Neural cell (in vitro differentiated cells): ENCODE measurements around the gene MRC2. TPM values are rescaled to one million over a fixed set of nuclear protein-coding genes. Genes with fewer than 3 reads are reported as not detected.

Source experiments
- H2AFZ ChIP-seq: fragments of 200-600, 300-800 bp; sonication (generic), shearing (Covaris generic); 2 replicates; pipeline ENCODE4 v1.6.0; 2014; ENCODE audit warnings: low read depth, mild to moderate bottlenecking, antibody characterized with exemption, low read length, moderate library complexity
- H3F3A ChIP-seq: fragments of 200-600 bp; shearing (Covaris generic); 2 replicates; pipeline ENCODE4 v1.6.1; 2016; ENCODE audit warnings: mild to moderate bottlenecking, moderate library complexity, mixed read lengths, antibody characterized with exemption, low read length; ENCODE audit not compliant: insufficient read depth, poor library complexity, severe bottlenecking
- H3K27ac ChIP-seq: fragments of 200-600, 300-800 bp; sonication (generic), shearing (Covaris generic); 2 replicates; pipeline ENCODE4 v1.5.1; 2014; ENCODE audit warnings: mild to moderate bottlenecking, low read length, moderate library complexity
- H3K27me3 ChIP-seq: fragments of 300-800, 200-600 bp; sonication (generic), shearing (Covaris generic); 2 replicates; pipeline ENCODE4 v1.6.0; 2014; ENCODE audit warnings: mild to moderate bottlenecking, low read depth, low read length, moderate library complexity; ENCODE audit not compliant: insufficient read depth
- H3K36me3 ChIP-seq: fragments of 300-800, 200-600 bp; sonication (generic), shearing (Covaris generic); 2 replicates; pipeline ENCODE4 v1.5.1; 2014; ENCODE audit warnings: mild to moderate bottlenecking, antibody characterized with exemption, low read length, moderate library complexity; ENCODE audit not compliant: insufficient read depth
- H3K4me2 ChIP-seq: fragments of 300-800, 200-600 bp; sonication (generic), shearing (Covaris generic); 2 replicates; pipeline ENCODE4 v1.6.0; 2014; ENCODE audit warnings: mild to moderate bottlenecking, low read length
- H3K4me3 ChIP-seq: fragments of 300-800, 200-600 bp; sonication (generic), shearing (Covaris generic); 2 replicates; pipeline ENCODE4 v1.5.1; 2014; ENCODE audit warnings: mild to moderate bottlenecking, low read length, moderate library complexity
- H3K79me2 ChIP-seq: fragments of 200-600 bp; shearing (Covaris generic); replicated peaks from 2 replicates; pipeline ENCODE4 v1.6.0; 2014; ENCODE audit warnings: mild to moderate bottlenecking, low read length, moderate library complexity; ENCODE audit not compliant: insufficient read depth
- H3K9ac ChIP-seq: fragments of 300-800, 200-600 bp; sonication (generic), shearing (Covaris generic); 2 replicates; pipeline ENCODE4 v1.6.1; 2016; ENCODE audit warnings: mild to moderate bottlenecking, low read length, mixed read lengths
- H3K9me2 ChIP-seq: fragments of 200-600 bp; shearing (Covaris generic); 2 replicates; pipeline ENCODE4 v1.6.1; 2016; ENCODE audit warnings: mild to moderate bottlenecking, low read length, mixed read lengths; ENCODE audit not compliant: insufficient read depth
- H3K9me3 ChIP-seq: fragments of 200-600, 300-800 bp; sonication (generic), shearing (Covaris generic); 2 replicates; pipeline ENCODE4 v1.6.1; 2016; ENCODE audit warnings: mild to moderate bottlenecking, mixed run types, low read length, moderate library complexity, mixed read lengths
- H4K20me1 ChIP-seq: fragments of 200-600 bp; shearing (Covaris generic); 2 replicates; pipeline ENCODE4 v1.6.1; 2016; ENCODE audit warnings: mild to moderate bottlenecking, mixed run types; ENCODE audit not compliant: insufficient read depth
- CTCF ChIP-seq: fragments of 450-650 bp; IDR thresholded peaks from 2 replicates; pipeline ENCODE4 v1.5.1; 2014; ENCODE audit warnings: antibody characterized with exemption, mild to moderate bottlenecking, moderate library complexity; ENCODE audit not compliant: poor library complexity, severe bottlenecking
- EP300 ChIP-seq: fragments of 450-650 bp; conservative IDR thresholded peaks from 2 replicates; pipeline ENCODE4 v1.6.1; 2014; ENCODE audit warnings: antibody characterized with exemption, mild to moderate bottlenecking, moderate library complexity; ENCODE audit not compliant: poor library complexity, severe bottlenecking
- EZH2 ChIP-seq: fragments of 200-600, 300-800 bp; shearing (Covaris generic), sonication (generic); IDR thresholded peaks from 2 replicates; pipeline ENCODE4 v1.6.1; 2014; ENCODE audit warnings: antibody characterized with exemption, low read length, borderline replicate concordance, mild to moderate bottlenecking; ENCODE audit not compliant: insufficient read depth, poor library complexity, severe bottlenecking
- MXI1 ChIP-seq: fragments of 450-650 bp; conservative IDR thresholded peaks from 2 replicates; pipeline ENCODE4 v1.6.1; 2014; ENCODE audit warnings: antibody characterized with exemption, mild to moderate bottlenecking; ENCODE audit not compliant: poor library complexity, severe bottlenecking
- POLR2AphosphoS5 ChIP-seq: IDR thresholded peaks from 2 replicates; pipeline ENCODE4 v1.6.1; 2012
- RAD21 ChIP-seq: fragments of 450-650 bp; conservative IDR thresholded peaks from 2 replicates; pipeline ENCODE4 v1.6.1; 2014; ENCODE audit warnings: antibody characterized with exemption, mild to moderate bottlenecking, moderate library complexity
- SMC3 ChIP-seq: fragments of 450-650 bp; conservative IDR thresholded peaks from 2 replicates; pipeline ENCODE4 v1.6.1; 2014; ENCODE audit warnings: antibody characterized with exemption, mild to moderate bottlenecking, moderate library complexity; ENCODE audit not compliant: poor library complexity
- TAF1 ChIP-seq: IDR thresholded peaks from 2 replicates; pipeline ENCODE4 v1.6.1; 2012; ENCODE audit warnings: low read depth
- polyA plus RNA-seq: library from polyadenylated mRNA; depleted of rRNA; stranded (reverse); fragments of >200 nt; gene quantifications from 2 replicates; pipeline ENCODE4 v1.2.3, GENCODE V29; 2014
- TF ChIP-seq, protein P1 (sequence below): IDR thresholded peaks from 2 replicates; pipeline ENCODE4 v1.6.1; 2012; ENCODE audit warnings: borderline replicate concordance

Gene MRC2
- polyA plus RNA-seq, 1 donor from 2014 or later, result 0.36 TPM

DNA sequence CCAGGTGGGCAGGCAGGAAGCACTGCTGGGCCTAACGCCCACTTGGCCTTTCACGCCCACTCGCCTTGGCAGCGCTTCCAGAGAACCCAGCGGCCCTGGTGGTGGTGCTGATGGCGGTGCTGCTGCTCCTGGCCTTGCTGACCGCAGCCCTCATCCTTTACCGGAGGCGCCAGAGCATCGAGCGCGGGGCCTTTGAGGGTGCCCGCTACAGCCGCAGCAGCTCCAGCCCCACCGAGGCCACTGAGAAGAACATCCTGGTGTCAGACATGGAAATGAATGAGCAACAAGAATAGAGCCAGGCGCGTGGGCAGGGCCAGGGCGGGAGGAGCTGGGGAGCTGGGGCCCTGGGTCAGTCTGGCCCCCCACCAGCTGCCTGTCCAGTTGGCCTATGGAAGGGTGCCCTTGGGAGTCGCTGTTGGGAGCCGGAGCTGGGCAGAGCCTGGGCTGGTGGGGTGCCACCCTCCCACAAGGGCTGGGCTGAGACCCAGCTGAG is 64.7 kb downstream of the MRC2 start:
- no peak overlapping the region for H3K9ac ChIP-seq
- no peak for TF ChIP-seq MXI1
- no peak for TF ChIP-seq POLR2AphosphoS5
- TF ChIP-seq, protein P1, sequence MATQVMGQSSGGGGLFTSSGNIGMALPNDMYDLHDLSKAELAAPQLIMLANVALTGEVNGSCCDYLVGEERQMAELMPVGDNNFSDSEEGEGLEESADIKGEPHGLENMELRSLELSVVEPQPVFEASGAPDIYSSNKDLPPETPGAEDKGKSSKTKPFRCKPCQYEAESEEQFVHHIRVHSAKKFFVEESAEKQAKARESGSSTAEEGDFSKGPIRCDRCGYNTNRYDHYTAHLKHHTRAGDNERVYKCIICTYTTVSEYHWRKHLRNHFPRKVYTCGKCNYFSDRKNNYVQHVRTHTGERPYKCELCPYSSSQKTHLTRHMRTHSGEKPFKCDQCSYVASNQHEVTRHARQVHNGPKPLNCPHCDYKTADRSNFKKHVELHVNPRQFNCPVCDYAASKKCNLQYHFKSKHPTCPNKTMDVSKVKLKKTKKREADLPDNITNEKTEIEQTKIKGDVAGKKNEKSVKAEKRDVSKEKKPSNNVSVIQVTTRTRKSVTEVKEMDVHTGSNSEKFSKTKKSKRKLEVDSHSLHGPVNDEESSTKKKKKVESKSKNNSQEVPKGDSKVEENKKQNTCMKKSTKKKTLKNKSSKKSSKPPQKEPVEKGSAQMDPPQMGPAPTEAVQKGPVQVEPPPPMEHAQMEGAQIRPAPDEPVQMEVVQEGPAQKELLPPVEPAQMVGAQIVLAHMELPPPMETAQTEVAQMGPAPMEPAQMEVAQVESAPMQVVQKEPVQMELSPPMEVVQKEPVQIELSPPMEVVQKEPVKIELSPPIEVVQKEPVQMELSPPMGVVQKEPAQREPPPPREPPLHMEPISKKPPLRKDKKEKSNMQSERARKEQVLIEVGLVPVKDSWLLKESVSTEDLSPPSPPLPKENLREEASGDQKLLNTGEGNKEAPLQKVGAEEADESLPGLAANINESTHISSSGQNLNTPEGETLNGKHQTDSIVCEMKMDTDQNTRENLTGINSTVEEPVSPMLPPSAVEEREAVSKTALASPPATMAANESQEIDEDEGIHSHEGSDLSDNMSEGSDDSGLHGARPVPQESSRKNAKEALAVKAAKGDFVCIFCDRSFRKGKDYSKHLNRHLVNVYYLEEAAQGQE, result no peak
- no peak for TF ChIP-seq RAD21
- TF ChIP-seq TAF1, result no peak
- no peak for TF ChIP-seq CTCF
- TF ChIP-seq EZH2, result no peak
- no peak for TF ChIP-seq EP300
- TF ChIP-seq SMC3, result no peak
- no peaks in the 10 kb centered on the region for H3F3A ChIP-seq
- no peak overlapping the region for H3K27ac ChIP-seq
- no peaks in the 10 kb centered on the region for H4K20me1 ChIP-seq
- H2AFZ ChIP-seq, result no peak overlapping the region
- H3K4me3 ChIP-seq, result no peak overlapping the region
- H3K79me2 ChIP-seq, result no peaks in the 10 kb centered on the region
- H3K27me3 ChIP-seq, result no peaks in the 10 kb centered on the region
- no peaks in the 10 kb centered on the region for H3K36me3 ChIP-seq
- no peak overlapping the region for H3K4me2 ChIP-seq
- no peaks in the 10 kb centered on the region for H3K9me2 ChIP-seq
- no peaks in the 10 kb centered on the region for H3K9me3 ChIP-seq

DNA sequence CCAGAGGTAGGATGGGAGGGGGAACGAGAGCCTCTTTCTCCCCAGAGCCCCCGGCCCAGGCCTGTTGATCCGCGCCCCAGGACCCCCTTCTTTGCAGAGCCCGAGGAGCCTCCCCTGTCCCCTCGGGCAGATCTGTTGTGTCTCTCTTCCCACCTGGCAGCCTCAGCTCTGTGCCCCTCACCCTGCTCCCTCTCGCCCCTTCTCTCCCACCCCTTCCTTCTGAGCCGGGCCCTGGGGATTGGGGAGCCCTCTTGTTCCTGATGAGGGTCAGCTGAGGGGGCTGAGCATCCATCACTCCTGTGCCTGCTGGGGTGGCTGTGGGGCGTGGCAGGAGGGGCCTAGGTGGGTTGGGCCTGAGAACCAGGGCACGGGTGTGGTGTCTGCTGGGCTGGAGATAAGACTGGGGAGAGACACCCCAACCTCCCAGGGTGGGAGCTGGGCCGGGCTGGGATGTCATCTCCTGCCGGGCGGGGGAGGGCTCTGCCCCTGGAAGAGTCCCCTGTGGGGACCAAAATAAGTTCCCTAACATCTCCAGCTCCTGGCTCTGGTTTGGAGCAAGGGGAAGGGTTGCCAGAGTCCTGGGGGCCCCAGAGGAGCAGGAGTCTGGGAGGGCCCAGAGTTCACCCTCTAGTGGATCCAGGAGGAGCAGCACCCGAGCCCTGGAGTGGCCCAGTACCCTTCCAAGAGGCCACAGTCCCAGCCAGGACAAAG is 65.4 kb downstream of the MRC2 start:
- H3F3A ChIP-seq, result no peaks in the 10 kb centered on the region
- no peaks in the 10 kb centered on the region for H3K9me2 ChIP-seq
- H3K4me3 ChIP-seq, result no peak overlapping the region
- H2AFZ ChIP-seq, result no peak overlapping the region
- H3K27me3 ChIP-seq, result no peaks in the 10 kb centered on the region
- H3K4me2 ChIP-seq, result no peak overlapping the region
- H4K20me1 ChIP-seq, result no peaks in the 10 kb centered on the region
- no peaks in the 10 kb centered on the region for H3K36me3 ChIP-seq
- H3K9ac ChIP-seq, result no peak overlapping the region
- H3K27ac ChIP-seq, result no peak overlapping the region
- no peaks in the 10 kb centered on the region for H3K79me2 ChIP-seq
- no peaks in the 10 kb centered on the region for H3K9me3 ChIP-seq
- TF ChIP-seq TAF1, result no peak
